HL-60 (cell line): ENCODE measurements around the gene DVL3.
"Not testable (repeated sequence)": the region's sequence is repeated elsewhere in the genome, so short reads cannot be mapped to it uniquely, and the experiment has no call there.

Experiments
- POLR2AphosphoS5 ChIP-seq: IDR thresholded peaks from 2 replicates; pipeline ENCODE4 v1.6.1; 2012; ENCODE audit warnings: low read depth
- TF ChIP-seq, protein P1 (sequence below): IDR thresholded peaks from one replicate; pipeline ENCODE4 v1.5.1; 2011; ENCODE audit warnings: low read length, control low read depth, inconsistent platforms; ENCODE audit not compliant: insufficient read depth
- TF ChIP-seq, protein P2 (sequence below): IDR thresholded peaks from 2 replicates; pipeline ENCODE4 v1.6.1; 2012; ENCODE audit warnings: low read depth; ENCODE audit not compliant: insufficient replicate concordance

GRCh38 chr3:184121031-184121430, 34.1 kb upstream of the DVL3 start:
- TF ChIP-seq, protein P1, sequence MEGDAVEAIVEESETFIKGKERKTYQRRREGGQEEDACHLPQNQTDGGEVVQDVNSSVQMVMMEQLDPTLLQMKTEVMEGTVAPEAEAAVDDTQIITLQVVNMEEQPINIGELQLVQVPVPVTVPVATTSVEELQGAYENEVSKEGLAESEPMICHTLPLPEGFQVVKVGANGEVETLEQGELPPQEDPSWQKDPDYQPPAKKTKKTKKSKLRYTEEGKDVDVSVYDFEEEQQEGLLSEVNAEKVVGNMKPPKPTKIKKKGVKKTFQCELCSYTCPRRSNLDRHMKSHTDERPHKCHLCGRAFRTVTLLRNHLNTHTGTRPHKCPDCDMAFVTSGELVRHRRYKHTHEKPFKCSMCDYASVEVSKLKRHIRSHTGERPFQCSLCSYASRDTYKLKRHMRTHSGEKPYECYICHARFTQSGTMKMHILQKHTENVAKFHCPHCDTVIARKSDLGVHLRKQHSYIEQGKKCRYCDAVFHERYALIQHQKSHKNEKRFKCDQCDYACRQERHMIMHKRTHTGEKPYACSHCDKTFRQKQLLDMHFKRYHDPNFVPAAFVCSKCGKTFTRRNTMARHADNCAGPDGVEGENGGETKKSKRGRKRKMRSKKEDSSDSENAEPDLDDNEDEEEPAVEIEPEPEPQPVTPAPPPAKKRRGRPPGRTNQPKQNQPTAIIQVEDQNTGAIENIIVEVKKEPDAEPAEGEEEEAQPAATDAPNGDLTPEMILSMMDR = not testable (repeated sequence)
- TF ChIP-seq, protein P2, sequence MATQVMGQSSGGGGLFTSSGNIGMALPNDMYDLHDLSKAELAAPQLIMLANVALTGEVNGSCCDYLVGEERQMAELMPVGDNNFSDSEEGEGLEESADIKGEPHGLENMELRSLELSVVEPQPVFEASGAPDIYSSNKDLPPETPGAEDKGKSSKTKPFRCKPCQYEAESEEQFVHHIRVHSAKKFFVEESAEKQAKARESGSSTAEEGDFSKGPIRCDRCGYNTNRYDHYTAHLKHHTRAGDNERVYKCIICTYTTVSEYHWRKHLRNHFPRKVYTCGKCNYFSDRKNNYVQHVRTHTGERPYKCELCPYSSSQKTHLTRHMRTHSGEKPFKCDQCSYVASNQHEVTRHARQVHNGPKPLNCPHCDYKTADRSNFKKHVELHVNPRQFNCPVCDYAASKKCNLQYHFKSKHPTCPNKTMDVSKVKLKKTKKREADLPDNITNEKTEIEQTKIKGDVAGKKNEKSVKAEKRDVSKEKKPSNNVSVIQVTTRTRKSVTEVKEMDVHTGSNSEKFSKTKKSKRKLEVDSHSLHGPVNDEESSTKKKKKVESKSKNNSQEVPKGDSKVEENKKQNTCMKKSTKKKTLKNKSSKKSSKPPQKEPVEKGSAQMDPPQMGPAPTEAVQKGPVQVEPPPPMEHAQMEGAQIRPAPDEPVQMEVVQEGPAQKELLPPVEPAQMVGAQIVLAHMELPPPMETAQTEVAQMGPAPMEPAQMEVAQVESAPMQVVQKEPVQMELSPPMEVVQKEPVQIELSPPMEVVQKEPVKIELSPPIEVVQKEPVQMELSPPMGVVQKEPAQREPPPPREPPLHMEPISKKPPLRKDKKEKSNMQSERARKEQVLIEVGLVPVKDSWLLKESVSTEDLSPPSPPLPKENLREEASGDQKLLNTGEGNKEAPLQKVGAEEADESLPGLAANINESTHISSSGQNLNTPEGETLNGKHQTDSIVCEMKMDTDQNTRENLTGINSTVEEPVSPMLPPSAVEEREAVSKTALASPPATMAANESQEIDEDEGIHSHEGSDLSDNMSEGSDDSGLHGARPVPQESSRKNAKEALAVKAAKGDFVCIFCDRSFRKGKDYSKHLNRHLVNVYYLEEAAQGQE = not testable (repeated sequence)
- TF ChIP-seq POLR2AphosphoS5 = not testable (repeated sequence)
